ENCODE data around the gene TRIM15.

Gene TRIM15

GRCh38 chr6:30145818-30146217, 17.5 kb upstream of the TRIM15 start:
- no peak for DNase-seq (ENCODE audit: low spot score)

- no peak for DNase-seq (ENCODE audit: low spot score)
Measured at GRCh38 chr6:30147096-30147495, 16.2 kb upstream of the TRIM15 start.

GRCh38 chr6:30149234-30149633, 14.1 kb upstream of the TRIM15 start:
- no peak for DNase-seq (ENCODE audit: low spot score)

DNA sequence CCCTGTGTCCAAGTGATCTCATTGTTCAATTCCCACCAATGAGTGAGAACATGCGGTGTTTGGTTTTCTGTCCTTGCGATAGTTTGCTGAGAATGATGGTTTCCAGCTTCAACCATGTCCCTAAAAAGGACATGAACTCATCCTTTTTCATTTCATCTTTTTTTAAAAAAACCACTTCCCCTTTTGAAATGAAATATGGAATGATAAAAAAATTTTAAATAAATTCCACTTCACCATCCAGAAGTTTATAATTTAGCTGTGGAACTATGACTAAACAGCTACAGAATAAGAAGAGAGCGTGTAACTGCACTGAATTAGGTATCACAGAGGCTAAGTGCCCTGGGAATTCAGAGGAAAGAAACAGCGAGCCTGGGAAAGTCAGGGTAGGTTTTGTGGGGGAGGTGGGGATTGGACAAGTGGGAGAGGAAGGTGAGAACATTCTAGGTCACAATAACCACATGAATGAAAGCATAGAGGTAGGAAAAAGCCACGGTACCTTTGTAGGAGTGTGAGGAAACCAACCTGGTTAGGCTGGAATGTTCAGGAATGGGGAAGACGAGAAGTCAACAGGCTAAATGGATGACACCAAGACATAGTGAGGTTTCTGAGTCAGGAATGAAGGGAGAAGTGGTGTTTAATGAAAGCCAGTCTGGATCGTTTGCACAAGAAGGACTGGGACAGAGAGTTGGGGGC, 13.3 kb upstream of the TRIM15 start:
- no peak for DNase-seq (ENCODE audit: low spot score)

DNA sequence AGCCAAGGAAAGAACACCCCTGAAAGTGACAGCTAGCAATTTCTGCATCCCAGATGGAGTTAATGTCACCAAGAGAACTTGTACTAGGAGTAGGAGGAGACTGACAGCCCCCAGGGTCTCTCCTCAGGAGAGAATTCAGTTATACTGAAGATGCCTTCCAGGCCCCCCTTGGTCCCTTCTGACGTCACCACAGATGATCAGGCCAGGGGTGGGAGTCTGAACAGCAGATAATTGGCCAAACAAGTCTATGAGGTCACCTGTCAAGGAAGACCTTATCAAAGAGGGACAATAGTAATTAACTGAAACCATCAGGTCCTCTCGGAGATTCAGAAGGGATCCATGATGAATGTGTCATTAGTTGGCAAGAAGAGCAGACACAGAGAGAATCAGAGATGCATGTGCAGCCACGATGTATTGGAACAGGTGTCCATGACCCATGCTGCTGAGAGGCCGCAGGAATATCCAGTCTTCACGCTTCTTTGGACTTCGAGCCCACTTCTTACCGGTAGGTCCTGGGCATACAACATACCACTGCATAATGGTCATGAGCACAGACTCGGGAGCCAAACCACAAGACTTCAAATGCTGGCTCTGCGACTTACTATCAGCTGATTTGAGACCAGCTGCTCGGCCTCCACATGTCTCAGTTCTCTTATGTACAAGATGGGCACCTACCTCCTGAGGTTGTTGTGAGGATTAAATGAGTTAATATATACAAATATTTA, 12.5 kb upstream of the TRIM15 start:
- no peak for DNase-seq (ENCODE audit: low spot score)

DNA sequence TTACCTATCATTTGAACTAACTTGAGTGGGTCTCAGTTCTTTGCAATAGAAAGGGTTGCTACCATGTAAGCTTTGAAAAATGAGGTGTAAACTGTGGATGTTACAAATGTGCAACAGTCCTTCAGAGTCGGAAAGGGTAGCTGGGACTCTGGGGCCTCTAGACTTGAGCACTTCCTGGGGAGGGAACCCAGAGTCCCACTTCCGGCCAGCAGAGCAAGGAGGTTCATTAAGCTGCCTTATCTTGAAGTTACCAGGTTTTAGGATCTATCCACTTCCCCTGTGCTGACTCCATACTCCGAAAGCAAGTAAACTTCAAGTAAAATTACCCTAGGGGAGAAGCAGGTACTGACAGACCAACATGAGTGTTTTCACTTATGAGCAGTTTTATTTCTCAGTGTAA, 11.8 kb upstream of the TRIM15 start:
- no peak for DNase-seq (ENCODE audit: low spot score)

GRCh38 chr6:30152016-30152673, 11.2 kb upstream of the TRIM15 start:
- DNase-seq (ENCODE audit: low spot score): no peak

- no peak for DNase-seq (ENCODE audit: low spot score)
Measured at GRCh38 chr6:30152910-30153610, 10.3 kb upstream of the TRIM15 start.

- no peak for DNase-seq (ENCODE audit: low spot score)
Measured at GRCh38 chr6:30154061-30154460, 9.3 kb upstream of the TRIM15 start.

DNA sequence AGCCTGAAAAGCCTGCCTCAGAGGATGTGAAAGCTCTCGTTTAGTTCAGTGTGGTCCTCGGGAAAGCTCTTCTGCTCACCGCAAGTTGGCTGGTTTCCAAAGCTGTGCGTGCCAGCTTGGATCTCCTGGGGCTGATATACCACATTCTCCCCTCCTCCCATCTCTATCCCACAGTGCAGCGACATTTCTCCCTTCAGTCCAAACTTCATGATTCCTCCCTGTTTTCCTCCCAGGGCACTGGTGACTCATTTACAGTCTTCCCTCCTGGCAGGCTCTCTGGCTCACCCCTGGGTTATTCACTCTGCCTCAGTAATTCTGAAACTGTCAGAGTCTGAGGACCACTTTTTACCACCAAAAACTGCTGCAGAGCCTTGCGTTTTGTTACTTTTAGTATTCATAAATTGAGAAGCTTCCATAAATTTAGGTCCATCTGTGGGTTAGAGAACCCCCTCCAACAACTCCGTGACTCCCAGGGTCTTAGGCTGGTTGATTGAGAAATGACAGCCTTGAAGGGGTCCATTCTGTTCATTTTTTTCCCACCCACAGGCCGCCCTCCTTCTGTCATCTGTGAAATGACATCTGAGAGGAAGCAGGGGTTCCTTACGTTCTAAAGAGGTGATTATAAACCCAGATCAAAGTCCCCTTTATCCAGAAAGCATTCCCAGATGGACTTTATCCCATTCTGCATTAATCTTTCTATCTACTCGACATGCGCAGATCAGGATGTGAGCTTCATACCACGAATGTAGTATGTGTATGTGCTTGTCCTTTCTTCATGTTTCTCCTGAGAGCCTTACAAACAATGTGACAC, 8.4 kb upstream of the TRIM15 start:
- no peak for DNase-seq (ENCODE audit: low spot score)

GRCh38 chr6:30155520-30156261, 7.7 kb upstream of the TRIM15 start:
- no peak for DNase-seq (ENCODE audit: low spot score)

DNA sequence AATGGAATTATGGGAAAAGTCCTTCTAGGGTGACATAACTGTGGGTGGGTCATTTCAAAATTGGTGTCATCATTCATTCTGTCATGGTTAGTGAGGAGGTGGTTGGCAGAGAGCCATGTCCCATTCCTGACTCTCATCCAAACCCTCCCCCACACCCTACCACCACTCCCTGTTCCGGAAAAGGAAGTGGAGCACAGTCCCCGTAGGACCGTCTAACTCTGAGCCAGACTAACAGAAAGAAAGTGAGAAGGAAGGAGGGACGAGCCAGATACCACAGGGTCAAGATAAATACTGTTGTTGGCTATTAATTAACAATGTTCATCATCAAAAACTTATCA, 7.1 kb upstream of the TRIM15 start:
- DNase-seq (ENCODE audit: low spot score): no peak

DNA sequence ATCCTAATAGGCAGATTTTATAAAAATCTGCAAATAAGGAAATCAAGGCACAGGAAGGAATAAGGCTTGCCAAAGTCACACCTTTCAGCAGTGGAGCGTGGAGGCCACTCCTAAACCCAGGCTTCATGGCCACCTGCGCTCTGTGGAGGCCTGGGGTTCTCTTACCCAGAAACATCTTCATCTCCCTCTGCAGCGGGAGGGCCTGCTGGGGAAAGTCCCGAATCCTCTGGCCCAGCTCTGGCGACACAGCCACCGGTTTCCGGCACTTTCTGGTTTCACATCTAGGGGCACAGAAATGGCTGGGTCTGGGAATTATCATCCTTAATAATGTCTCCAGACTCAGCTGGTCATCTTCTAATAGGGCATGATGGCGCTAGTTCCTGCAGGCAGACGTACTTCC, 6.6 kb upstream of the TRIM15 start:
- DNase-seq (ENCODE audit: low spot score): no peak

DNA sequence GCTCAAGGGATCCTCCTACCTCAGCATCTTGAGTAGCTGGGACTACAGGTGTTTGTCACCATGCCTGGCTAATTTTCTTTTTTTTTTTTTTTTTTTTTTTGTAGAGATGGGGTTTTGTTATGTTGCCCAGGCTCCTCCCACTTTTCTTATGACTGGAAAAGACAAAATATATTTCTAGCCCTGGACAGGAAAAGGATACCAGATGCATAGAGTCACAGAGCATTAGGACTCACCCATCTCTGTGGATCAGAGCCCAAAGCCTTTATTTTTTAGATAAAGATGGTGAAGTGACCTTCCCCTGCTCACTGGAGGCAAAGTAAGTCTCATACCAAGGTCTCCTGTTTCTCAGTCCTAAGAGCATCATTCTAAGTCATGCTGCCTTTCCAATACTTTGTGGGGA, 5.8 kb upstream of the TRIM15 start:
- DNase-seq (ENCODE audit: low spot score): no peak

GRCh38 chr6:30157999-30158398, 5.3 kb upstream of the TRIM15 start:
- DNase-seq (ENCODE audit: low spot score): no peak

DNA sequence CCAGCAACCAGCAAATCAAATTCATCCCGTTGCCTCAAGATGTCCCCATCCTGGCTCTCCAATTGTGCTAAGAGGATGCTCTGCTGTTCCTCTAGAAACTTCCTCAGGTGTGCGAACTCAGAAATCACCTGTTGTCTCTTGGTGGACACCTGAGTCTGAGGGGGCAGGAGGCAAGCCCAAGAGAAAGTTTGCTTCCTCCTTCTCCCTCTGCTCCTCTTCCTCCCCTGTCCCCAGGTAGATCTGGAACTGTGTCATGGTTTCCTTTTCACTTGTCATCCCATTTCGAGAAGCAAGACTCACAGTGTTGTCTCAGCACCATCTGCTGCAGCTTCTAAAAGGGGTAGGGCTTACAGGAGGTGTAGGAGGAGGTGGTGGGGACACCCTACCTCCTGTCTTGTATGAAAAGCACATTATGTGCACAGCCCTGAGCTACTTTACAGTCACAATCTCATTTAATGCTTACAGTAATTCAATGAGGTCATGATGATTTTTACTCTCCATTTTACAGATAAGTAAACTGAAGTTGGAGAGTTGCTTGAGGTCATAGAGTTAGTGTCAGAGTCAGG, 4.8 kb upstream of the TRIM15 start:
- no peak for DNase-seq (ENCODE audit: low spot score)

DNA sequence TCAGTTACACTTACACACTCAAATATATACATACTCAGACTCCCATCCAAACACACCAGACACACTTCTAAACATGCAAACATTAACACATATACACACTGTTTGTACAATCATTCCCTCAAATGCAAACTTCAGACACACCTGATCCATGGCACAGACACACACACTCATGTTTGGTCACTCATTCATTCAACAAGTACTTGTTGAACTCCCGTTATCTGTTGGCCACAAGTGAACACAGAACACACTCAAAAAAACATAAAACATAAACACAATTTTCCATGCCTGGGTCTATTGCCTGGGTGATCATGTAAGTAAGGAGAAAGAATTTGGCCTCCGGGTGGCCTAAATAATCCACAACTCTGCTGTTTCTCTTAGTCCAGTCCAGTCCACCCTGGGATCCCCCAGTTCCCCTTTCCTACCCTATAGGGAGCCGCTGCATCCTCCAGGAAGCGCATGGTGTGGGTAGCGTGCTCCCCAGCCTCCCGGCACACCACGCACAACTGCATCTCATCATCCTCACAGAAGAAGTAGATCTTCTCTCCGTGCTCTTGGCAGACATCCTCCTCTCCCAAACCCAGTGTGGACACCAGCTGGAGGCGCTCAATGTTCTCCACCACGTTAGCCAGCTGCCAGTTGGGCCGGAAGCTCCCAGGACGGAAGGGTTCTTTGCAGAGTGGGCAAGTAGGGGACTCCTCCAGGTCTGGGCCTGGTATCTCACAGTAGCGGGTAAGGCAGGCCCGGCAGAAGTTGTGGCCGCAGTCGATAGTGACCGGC, 3.1 kb upstream of the TRIM15 start:
- DNase-seq (ENCODE audit: low spot score): no peak

DNA sequence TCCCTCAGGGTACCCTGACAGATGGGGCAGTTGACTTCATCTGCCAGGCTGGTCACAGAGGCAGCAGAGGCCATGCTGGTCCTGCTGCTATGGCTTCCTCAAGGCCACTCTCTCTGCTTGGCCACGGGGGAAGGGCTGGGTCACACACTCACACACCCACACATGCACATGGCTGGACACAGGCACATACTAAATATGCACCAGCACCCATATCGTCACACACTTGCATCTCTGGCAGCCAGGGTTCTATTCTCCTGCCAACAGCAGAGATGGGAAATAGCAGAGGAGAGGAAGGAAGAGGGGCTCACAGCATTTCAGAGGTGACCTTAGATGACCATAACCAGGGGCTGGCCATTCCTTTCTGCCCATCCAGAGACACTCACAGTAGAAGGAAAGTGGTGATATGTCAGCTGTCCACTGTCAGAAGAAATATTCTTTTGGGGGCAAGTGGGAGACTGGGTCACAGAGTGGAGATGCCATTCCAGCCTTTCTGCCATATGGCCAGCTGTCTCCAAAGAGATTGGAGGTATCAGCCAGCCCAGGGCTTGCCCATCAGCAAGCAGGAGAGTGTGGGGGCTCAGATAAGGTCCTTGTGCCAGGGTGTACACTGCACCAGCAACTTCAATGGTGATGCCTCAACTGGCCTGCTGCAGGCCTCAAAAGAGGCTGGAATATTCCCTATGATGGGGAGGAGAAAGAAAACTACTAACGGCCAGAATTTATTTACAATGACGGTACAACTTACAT, 2.4 kb upstream of the TRIM15 start, which contains the start of gene TRIM10:
TSS of gene TRIM10 (minus strand) at position 427 of the 747 bp plus-strand sequence. CDS start at position 74, 353 bp downstream.
- DNase-seq (ENCODE audit: low spot score): no peak
